Natural killer cell (primary cell): Measurements from ENCODE around the gene HCK. TPM values are rescaled to one million over a fixed set of nuclear protein-coding genes. Genes with fewer than 3 reads are reported as not detected.
"Not testable (repeated sequence)": the region's sequence is repeated elsewhere in the genome, so short reads cannot be mapped to it uniquely, and the experiment has no call there.

Experiments used
- ATAC-seq, 3 donors: fragments of 150-1000 bp in 2 of 3; fragments of 200-7000 bp in 1 of 3; cut with Tn5 transposase; 1 replicate in 1 of 3; 2 replicates in 2 of 3; pipeline ENCODE4 v1.10.0; 2021; ENCODE audit warnings: mild to moderate bottlenecking in 2 of 3, moderate library complexity in 2 of 3
- DNase-seq, 2 donors: peaks; one replicate each; pipeline versions ENCODE4 v3.0.0 to v3.0.0-alpha.2; 2013 to 2021; ENCODE audit warnings: mixed read lengths in 1 of 2
- H3K27ac ChIP-seq: one replicate; pipeline ENCODE4 v1.5.1; 2013; ENCODE audit warnings: mild to moderate bottlenecking, low read length
- H3K27me3 ChIP-seq: one replicate; pipeline ENCODE4 v1.6.1; 2013; ENCODE audit warnings: low read length; ENCODE audit not compliant: control insufficient read depth, insufficient read depth
- H3K36me3 ChIP-seq: one replicate; pipeline ENCODE4 v1.6.1; 2013; ENCODE audit warnings: low read length; ENCODE audit not compliant: control insufficient read depth, insufficient read depth
- H3K4me1 ChIP-seq: one replicate; pipeline ENCODE4 v1.6.1; 2013; ENCODE audit warnings: low read length; ENCODE audit not compliant: control insufficient read depth, insufficient read depth
- H3K4me3 ChIP-seq: one replicate; pipeline ENCODE4 v1.5.1; 2013; ENCODE audit warnings: low read length
- H3K9me3 ChIP-seq: one replicate; pipeline ENCODE4 v1.6.1; 2013; ENCODE audit warnings: low read length; ENCODE audit not compliant: control insufficient read depth, insufficient read depth
- H3K27ac Mint-ChIP-seq, 2 donors: one replicate each; pipeline ENCODE4 v1.8.0; 2022; ENCODE audit warnings: mild to moderate bottlenecking in 2 of 2, mixed read lengths in 2 of 2, moderate library complexity in 1 of 2
- H3K27me3 Mint-ChIP-seq, 2 donors: one replicate each; pipeline ENCODE4 v1.8.0; 2022; ENCODE audit warnings: low read depth in 2 of 2, mixed read lengths in 2 of 2
- H3K36me3 Mint-ChIP-seq: one replicate; pipeline ENCODE4 v1.8.0; 2022; ENCODE audit warnings: mixed read lengths
- H3K4me1 Mint-ChIP-seq, 2 donors: one replicate each; pipeline ENCODE4 v1.8.0; 2022; ENCODE audit warnings: mixed read lengths in 2 of 2
- H3K4me3 Mint-ChIP-seq: one replicate; pipeline ENCODE4 v1.8.0; 2022; ENCODE audit warnings: mild to moderate bottlenecking, moderate library complexity, mixed read lengths
- H3K9me3 Mint-ChIP-seq, 2 donors: one replicate each; pipeline ENCODE4 v1.8.0; 2022; ENCODE audit warnings: mixed read lengths in 2 of 2
- CTCF ChIP-seq: fragments of 200-600 bp; IDR thresholded peaks from one replicate; pipeline ENCODE4 v1.8.0; 2022; ENCODE audit warnings: antibody characterized with exemption
- WGBS: methylation state at CpG from one replicate; pipeline ENCODE4 v1.1.7; 2013; ENCODE audit warnings: missing lambda C conversion rate; ENCODE audit not compliant: insufficient coverage; 5-methylcytosine and 5-hydroxymethylcytosine counted together
- intact Hi-C: fragments of 100-400 bp; cut with micrococcal nuclease; formaldehyde crosslinking; loops from one replicate; pipeline ENCODE4 v1.14.2; 2022
- total RNA-seq, 4 donors: library from RNA; stranded (reverse); fragments of 120-200 nt in 1 of 4; gene quantifications; one replicate each; pipeline versions ENCODE4 v1.2.3 to v1.2.4, GENCODE V29; 2013 to 2022

The HCK gene
- total RNA-seq, 3 donors from 2014 or later (not counting 1 experiment from before 2014, with no cell fraction given), result 6.3 to 31.6 (median 12.4) TPM

DNA sequence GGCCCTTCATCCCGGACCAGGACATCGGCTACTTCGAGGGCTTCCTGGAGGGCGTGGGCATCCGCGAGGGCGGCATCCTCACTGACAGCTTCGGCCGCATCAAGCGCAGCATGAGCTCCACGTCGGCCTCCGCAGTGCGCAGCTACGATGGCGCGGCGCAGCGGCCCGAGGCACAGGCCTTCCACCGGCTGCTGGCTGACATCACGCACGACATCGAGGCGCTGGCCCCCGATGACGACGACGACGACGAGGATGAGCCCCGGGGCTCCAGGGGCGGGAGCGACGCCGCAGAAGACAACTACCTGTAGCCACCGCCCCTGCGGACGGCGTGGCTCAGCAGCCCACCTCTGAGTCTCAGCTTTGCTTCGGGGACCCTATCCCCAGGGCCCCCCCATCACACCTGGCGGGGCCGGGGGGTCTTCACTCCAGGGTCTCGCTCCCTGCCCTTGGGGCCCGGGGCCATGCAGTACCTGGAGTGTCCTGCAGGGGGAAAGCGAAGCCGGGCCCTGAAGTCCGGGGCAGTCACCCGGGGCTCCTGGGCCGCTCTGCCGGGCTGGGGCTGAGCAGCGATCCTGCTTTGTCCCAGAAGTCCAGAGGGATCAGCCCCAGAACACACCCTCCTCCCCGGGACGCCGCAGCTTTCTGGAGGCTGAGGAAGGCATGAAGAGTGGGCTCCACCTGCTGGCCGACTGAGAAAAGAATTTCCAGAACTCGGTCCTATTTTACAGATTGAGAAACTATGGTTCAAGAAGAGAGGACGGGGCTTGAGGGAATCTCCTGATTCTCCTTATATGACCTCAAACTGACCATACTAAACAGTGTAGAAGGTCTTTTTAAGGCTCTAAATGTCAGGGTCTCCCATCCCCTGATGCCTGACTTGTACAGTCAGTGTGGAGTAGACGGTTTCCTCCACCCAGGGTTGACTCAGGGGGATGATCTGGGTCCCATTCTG, 20.8 kb upstream of the HCK start:
- peaks cover 23 to 58% of the 10 kb centered on the region in 2 donors for H3K27me3 Mint-ChIP-seq
- Histone ChIP-seq H3K4me1 (peaks cover 14% of the 10 kb centered on the region), H3K27ac (no peak overlapping the region), H3K36me3 (no peaks in the 10 kb centered on the region), H3K9me3 (no peaks in the 10 kb centered on the region), H3K27me3 (peaks cover 11% of the 10 kb centered on the region), H3K4me3 (no peak overlapping the region)
- WGBS, result 33% methylated on average over 57 of the region's 59 CpGs
- H3K4me3 Mint-ChIP-seq, result no peak overlapping the region
- peak; percentile 100 for TF ChIP-seq CTCF
- ATAC-seq (peak; percentile 56 to 85 (median 78)), DNase-seq (peak; percentile 46 to 75)
- no peaks in the 10 kb centered on the region for H3K4me1 Mint-ChIP-seq
- intact Hi-C loops, result loop anchor here (1.0 to 5.0 kb wide), 2 partner anchors 209 to 621 kb away; no protein-coding TSS in a partner anchor
- no peak overlapping the region for H3K27ac Mint-ChIP-seq
- H3K36me3 Mint-ChIP-seq, result no peaks in the 10 kb centered on the region
- H3K9me3 Mint-ChIP-seq, result no peaks in the 10 kb centered on the region

DNA sequence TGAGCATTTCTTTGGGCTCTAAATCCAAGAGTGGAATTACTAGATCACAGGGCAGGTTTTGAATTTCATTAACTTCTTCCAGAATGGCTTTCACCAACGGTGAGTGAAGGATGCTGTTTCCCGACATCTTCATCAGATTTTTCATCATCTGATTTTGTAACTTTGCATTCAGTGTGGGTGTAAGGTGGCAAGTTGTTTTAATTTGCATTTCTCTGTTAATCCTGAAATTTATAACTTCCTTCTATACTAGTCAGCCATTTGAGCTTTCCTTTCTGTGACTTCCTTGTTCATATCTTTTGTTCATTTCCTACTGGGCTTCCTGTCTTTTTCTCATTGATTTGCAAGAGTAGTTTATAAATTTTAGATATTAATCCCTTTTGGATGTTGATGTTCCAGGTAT, 18.7 kb upstream of the HCK start:
- H3K27ac ChIP-seq, result no peak overlapping the region
- no peaks in the 10 kb centered on the region for H3K4me1 Mint-ChIP-seq
- intact Hi-C loops, result loop anchor here (5.0 kb wide), 1 partner anchor 619 kb away; no protein-coding TSS in a partner anchor

GRCh38 chr20:32033721-32034120, 18.3 kb upstream of the HCK start:
- not testable (repeated sequence) for H3K4me1 Mint-ChIP-seq, H3K4me3 ChIP-seq, H3K4me3 Mint-ChIP-seq, ATAC-seq, H3K27ac Mint-ChIP-seq, DNase-seq, H3K9me3 ChIP-seq, H3K9me3 Mint-ChIP-seq, H3K36me3 ChIP-seq, H3K36me3 Mint-ChIP-seq, H3K27ac ChIP-seq
- WGBS, result 92% methylated on average over 3 of the region's 3 CpGs
- intact Hi-C loops, result loop anchor here (5.0 kb wide), 1 partner anchor 619 kb away; no protein-coding TSS in a partner anchor
- peaks cover 14% of the 10 kb centered on the region for H3K4me1 ChIP-seq
- peaks cover 11% of the 10 kb centered on the region for H3K27me3 ChIP-seq
- H3K27me3 Mint-ChIP-seq, result peaks cover 29 to 50% of the 10 kb centered on the region in 2 donors

More for the DNA sequence above, 18.7 kb upstream of the HCK start:
- Mint-ChIP-seq H3K36me3 (no peaks in the 10 kb centered on the region), H3K27me3 (peaks cover 29 to 50% of the 10 kb centered on the region in 2 donors), H3K27ac (no peak overlapping the region), H3K4me3 (no peak overlapping the region), H3K9me3 (no peaks in the 10 kb centered on the region)
- WGBS, result no CpG with 5 or more reads among the region's 2 CpGs
- Histone ChIP-seq H3K9me3 (peaks cover 4% of the 10 kb centered on the region), H3K27me3 (peaks cover 11% of the 10 kb centered on the region), H3K36me3 (no peaks in the 10 kb centered on the region), H3K4me3 (no peak overlapping the region), H3K4me1 (peaks cover 14% of the 10 kb centered on the region)
- no peak for TF ChIP-seq CTCF
- DNase-seq, result no peak
- no peak for ATAC-seq
